Upper lobe of right lung (tissue), 1 donor: ENCODE results near the gene GZF1. TPM values are rescaled to one million over a fixed set of nuclear protein-coding genes. Genes with fewer than 3 reads are reported as not detected.

Experiments
- ATAC-seq: fragments of 200-7000 bp; cut with Tn5 transposase; one replicate; pipeline ENCODE4 v1.9.1; 2020; ENCODE audit warnings: mild to moderate bottlenecking, moderate library complexity
- DNase-seq: peaks from one replicate; pipeline ENCODE4 v3.0.0-alpha.2; 2020
- H3K27ac ChIP-seq: fragments of 200-600 bp; one replicate; pipeline ENCODE4 v1.8.0; 2022
- H3K27me3 ChIP-seq: fragments of 200-600 bp; one replicate; pipeline ENCODE4 v1.8.0; 2022; ENCODE audit warnings: mild to moderate bottlenecking
- H3K36me3 ChIP-seq: fragments of 200-600 bp; one replicate; pipeline ENCODE4 v1.8.0; 2022
- H3K4me1 ChIP-seq: fragments of 200-600 bp; one replicate; pipeline ENCODE4 v1.8.0; 2022
- H3K4me3 ChIP-seq: fragments of 200-600 bp; one replicate; pipeline ENCODE4 v1.8.0; 2022; ENCODE audit warnings: mild to moderate bottlenecking
- H3K9me3 ChIP-seq: fragments of 200-600 bp; one replicate; pipeline ENCODE4 v1.8.0; 2022
- CTCF ChIP-seq: fragments of 200-600 bp; IDR thresholded peaks from one replicate; pipeline ENCODE4 v1.8.0; 2022; ENCODE audit warnings: antibody characterized with exemption
- intact Hi-C: fragments of 100-400 bp; cut with DNase I; formaldehyde crosslinking; loops from one replicate; pipeline ENCODE4 v1.11.0; 2022
- total RNA-seq: library from RNA; stranded (reverse); fragmentation: NEBNext Ultra II Directional; extraction: Animal tissue kit (Norgen Biotek cat#: 25700); gene quantifications from one replicate; pipeline ENCODE4 v1.2.1, GENCODE V29; 2021
- donor health status: DM: no; HTN: yes; CAD: no; lungs with severe emphysema.

GZF1 gene
- total RNA-seq, 1 donor from 2014 or later = 12.5 TPM

- no peak for ATAC-seq
- Histone ChIP-seq H3K4me1 (peaks cover 48% of the 10 kb centered on the region), H3K4me3 (no peak overlapping the region), H3K27ac (no peak overlapping the region), H3K27me3 (no peaks in the 10 kb centered on the region), H3K9me3 (no peaks in the 10 kb centered on the region), H3K36me3 (peaks cover 56% of the 10 kb centered on the region)
- no peak for DNase-seq
- no peak for TF ChIP-seq CTCF
- intact Hi-C loops = no loop called here
These were observed 4.4 kb downstream of the GZF1 start for GRCh38 chr20:23366384-23366783.

GRCh38 chr20:23367770-23368169 is 5.8 kb downstream of the GZF1 start:
- H3K4me1 ChIP-seq = peaks cover 46% of the 10 kb centered on the region

GRCh38 chr20:23368316-23369071 is 6.5 kb downstream of the GZF1 start:
- H3K9me3 ChIP-seq = no peaks in the 10 kb centered on the region
- no peaks in the 10 kb centered on the region for H3K27me3 ChIP-seq
- peaks cover 39% of the 10 kb centered on the region for H3K4me1 ChIP-seq
- H3K27ac ChIP-seq = no peak overlapping the region
- ATAC-seq (no peak), DNase-seq (no peak)
- no peak overlapping the region for H3K4me3 ChIP-seq
- H3K36me3 ChIP-seq = peaks cover 77% of the 10 kb centered on the region
- intact Hi-C loops = no loop called here
- TF ChIP-seq CTCF = no peak

More at GRCh38 chr20:23367770-23368169, 5.8 kb downstream of the GZF1 start:
- TF ChIP-seq CTCF = no peak
- H3K27ac ChIP-seq = no peak overlapping the region
- ATAC-seq = no peak
- intact Hi-C loops = no loop called here
- no peaks in the 10 kb centered on the region for H3K9me3 ChIP-seq
- H3K36me3 ChIP-seq = peaks cover 70% of the 10 kb centered on the region
- no peaks in the 10 kb centered on the region for H3K27me3 ChIP-seq
- no peak for DNase-seq
- H3K4me3 ChIP-seq = no peak overlapping the region

- Histone ChIP-seq H3K36me3 (peaks cover 82% of the 10 kb centered on the region), H3K9me3 (no peaks in the 10 kb centered on the region), H3K4me1 (peaks cover 31% of the 10 kb centered on the region), H3K27me3 (no peaks in the 10 kb centered on the region), H3K4me3 (no peak overlapping the region), H3K27ac (no peak overlapping the region)
- intact Hi-C loops = no loop called here
- TF ChIP-seq CTCF = no peak
- ATAC-seq (no peak), DNase-seq (no peak)
These were observed 7.3 kb downstream of the GZF1 start for GRCh38 chr20:23369072-23369823.

DNA sequence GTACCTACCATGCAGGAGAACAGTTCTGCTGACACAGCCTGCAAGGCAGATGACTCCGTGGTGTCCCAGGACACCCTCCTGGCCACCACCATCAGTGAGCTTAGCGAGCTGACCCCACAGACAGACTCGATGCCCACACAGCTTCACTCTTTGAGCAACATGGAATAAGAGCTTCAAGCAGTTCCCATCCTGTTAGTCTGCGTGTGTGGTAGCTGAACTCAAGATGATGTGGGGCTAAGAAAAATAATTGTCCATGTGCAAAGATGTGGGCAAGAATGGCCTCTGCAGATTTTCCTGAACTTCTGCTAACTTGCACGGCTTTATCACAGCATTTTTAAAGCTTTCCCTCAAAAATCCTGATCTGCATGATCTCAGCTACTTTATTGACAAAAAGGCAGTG is 8.3 kb downstream of the GZF1 start:
- ATAC-seq (no peak), DNase-seq (no peak)
- intact Hi-C loops = no loop called here
- no peak for TF ChIP-seq CTCF
- Histone ChIP-seq H3K36me3 (peaks cover 73% of the 10 kb centered on the region), H3K4me3 (no peak overlapping the region), H3K9me3 (no peaks in the 10 kb centered on the region), H3K4me1 (peaks cover 31% of the 10 kb centered on the region), H3K27me3 (no peaks in the 10 kb centered on the region), H3K27ac (no peak overlapping the region)
